ENCODE data around the gene PROCA1. TPM values are rescaled to one million over a fixed set of nuclear protein-coding genes. Genes with fewer than 3 reads are reported as not detected.
A peak's percentile ranks its signal among the peaks of the same experiment; 100 is the strongest.

PROCA1 gene
- total and polyA plus RNA-seq, 9 of the 15 experiments (the other 6 are each of a cell fraction or from before 2014, with no cell fraction given) = 0.78 to 16.2 (median 5.6) TPM

- peak; percentile 90 for TF ChIP-seq THAP12 (CRISPR knock-in tag; IDR thresholded peaks at IDR 0.05)
- no peak for TF ChIP-seq ZNF79 (CRISPR knock-in tag; IDR thresholded peaks at IDR 0.05; ENCODE audit: low read depth)
- no peak for TF ChIP-seq KAT8 (IDR thresholded peaks at IDR 0.05; ENCODE audit: low read depth)
- peak; percentile 11 for TF ChIP-seq SAP30 (IDR thresholded peaks at IDR 0.05; ENCODE audit: borderline replicate concordance, insufficient read depth, low read depth, low read length, poor library complexity, severe bottlenecking)
- no peak for TF ChIP-seq E2F4 (CRISPR knock-in tag; IDR thresholded peaks at IDR 0.05; ENCODE audit: low read depth)
- TF ChIP-seq E2F6 (IDR thresholded peaks at IDR 0.05; ENCODE audit: borderline replicate concordance in 1 of 2, extremely low read depth in 1 of 2, insufficient read depth in 1 of 2, insufficient read length in 1 of 2, low read depth in 1 of 2, low read length in 1 of 2, poor library complexity in 1 of 2, severe bottlenecking in 1 of 2) = peak; percentile 96 to 98
- peak; percentile 37; the same call in 1 of the 2 replicates for TF ChIP-seq HLTF (IDR thresholded peaks at IDR 0.05)
- TF ChIP-seq NFIC (IDR thresholded peaks at IDR 0.05) = peak; percentile 60
- no peak; the same call in 1 of the 2 replicates for TF ChIP-seq NCOA1 (IDR thresholded peaks at IDR 0.05; ENCODE audit: low read depth)
- peak; percentile 66 for TF ChIP-seq KDM5B (IDR thresholded peaks at IDR 0.05; ENCODE audit: insufficient replicate concordance, low read depth, low read length)
- TF ChIP-seq SMARCC2 (IDR thresholded peaks at IDR 0.05; ENCODE audit: low read depth) = no peak
- TF ChIP-seq SPI1 (IDR thresholded peaks at IDR 0.05; ENCODE audit: borderline replicate concordance, low read depth, low read length) = 0 out of 2 replicates have a peak, but pooled peaks have one; percentile 1
- no peak for TF ChIP-seq KHSRP (IDR thresholded peaks at IDR 0.05)
- TF ChIP-seq SMAD1 (IDR thresholded peaks at IDR 0.05; ENCODE audit: low read depth, low read length, partially characterized antibody) = no peak
- TF ChIP-seq ZNF134 (CRISPR knock-in tag; conservative IDR thresholded peaks at IDR 0.05) = no peak
- TF ChIP-seq CC2D1A (IDR thresholded peaks at IDR 0.05) = no peak
- TF ChIP-seq MCM3 (IDR thresholded peaks at IDR 0.05) = no peak
- TF ChIP-seq SNIP1 (IDR thresholded peaks at IDR 0.05; ENCODE audit: low read depth) = no peak
- TF ChIP-seq SRSF9 (IDR thresholded peaks at IDR 0.05; ENCODE audit: borderline replicate concordance, low read depth, low read length) = no peak
- no peak for TF ChIP-seq MCM5 (IDR thresholded peaks at IDR 0.05; ENCODE audit: low read depth)
- TF ChIP-seq SMC3 (conservative IDR thresholded peaks at IDR 0.05; ENCODE audit: insufficient read depth, low read depth, low read length) = no peak
- no peak for TF ChIP-seq MTF1 (CRISPR knock-in tag; IDR thresholded peaks at IDR 0.05; ENCODE audit: borderline replicate concordance)
- no peak for TF ChIP-seq ZNF707 (CRISPR knock-in tag; conservative IDR thresholded peaks at IDR 0.05)
- TF ChIP-seq ZNF764 (CRISPR knock-in tag; IDR thresholded peaks at IDR 0.05; ENCODE audit: low read depth) = no peak
- TF ChIP-seq SRF (CRISPR knock-in tag; IDR thresholded peaks at IDR 0.05) = peak in 1 of 2 experiments; percentile 10; a peak in 1 of 4 replicates
Observed at GRCh38 chr17:28710861-28711722, 596 bp downstream of the PROCA1 start (continued).
